K562 (cell line): ENCODE results near the gene TBL2.
"Not testable (repeated sequence)": the region's sequence is repeated elsewhere in the genome, so short reads cannot be mapped to it uniquely, and the experiment has no call there.

Experiments
- CBX8 ChIP-seq: fragments of 200-600 bp; sonication (generic); IDR thresholded peaks from 2 replicates; pipeline ENCODE4 v1.6.1; 2012; ENCODE audit warnings: borderline replicate concordance, mixed run types, low read depth, mild to moderate bottlenecking, moderate library complexity, mixed read lengths, low read length, control low read depth, inconsistent platforms; ENCODE audit not compliant: poor library complexity, severe bottlenecking; ENCODE audit errors: extremely low read depth
- ELK1 ChIP-seq: sonication (generic); formaldehyde crosslinking; IDR thresholded peaks from 2 replicates; pipeline ENCODE4 v1.8.1; 2022; ENCODE audit warnings: missing genetic modification reagents
- FOXJ3 ChIP-seq: sonication (generic); formaldehyde crosslinking; IDR thresholded peaks from 2 replicates; pipeline ENCODE4 v1.4.0; 2020; ENCODE audit warnings: mild to moderate bottlenecking, missing genetic modification reagents
- KAT7 ChIP-seq: sonication (generic); formaldehyde crosslinking; IDR thresholded peaks from 2 replicates; pipeline ENCODE4 v1.8.0; 2022; ENCODE audit warnings: missing genetic modification reagents, mild to moderate bottlenecking, borderline replicate concordance
- L3MBTL2 ChIP-seq: fragments of 450-650 bp; IDR thresholded peaks from 2 replicates; pipeline ENCODE4 v1.6.1; 2016; ENCODE audit warnings: mild to moderate bottlenecking, moderate library complexity
- MAX ChIP-seq: sonication (generic); formaldehyde crosslinking; IDR thresholded peaks from 2 replicates; pipeline ENCODE4 v1.9.0; 2022; ENCODE audit warnings: mild to moderate bottlenecking, missing genetic modification reagents
- NFATC3 ChIP-seq: fragments of 450-650 bp; IDR thresholded peaks from 2 replicates; pipeline ENCODE4 v1.6.1; 2017; ENCODE audit warnings: mild to moderate bottlenecking
- NR4A1 ChIP-seq, 2 experiments: fragments of 250-450 bp in 1 of 2; fragments of 450-650 bp in 1 of 2; sonication (Bioruptor Pico) in 1 of 2; IDR thresholded peaks; 2 replicates each; pipeline versions ENCODE4 v1.4.0 to v1.6.1; 2016 to 2020; ENCODE audit warnings: mild to moderate bottlenecking in 2 of 2, missing compliant biosample characterization in 1 of 2, missing genetic modification characterization in 1 of 2, moderate library complexity in 1 of 2
- THRB ChIP-seq: fragments of 450-650 bp; formaldehyde crosslinking; conservative IDR thresholded peaks from 2 replicates; pipeline ENCODE4 v1.4.0; 2022; ENCODE audit warnings: mild to moderate bottlenecking, missing genetic modification characterization
- ZNF232 ChIP-seq: sonication (generic); formaldehyde crosslinking; IDR thresholded peaks from 2 replicates; pipeline ENCODE4 v1.8.0; 2022; ENCODE audit warnings: mild to moderate bottlenecking, missing genetic modification reagents
- ZNF274 ChIP-seq: IDR thresholded peaks from 2 replicates; pipeline ENCODE4 v1.6.1; 2011; ENCODE audit warnings: low read depth, mild to moderate bottlenecking, low read length, moderate library complexity, borderline replicate concordance
- ZNF76 ChIP-seq: fragments of 250-450 bp; sonication (Bioruptor Pico); IDR thresholded peaks from 2 replicates; pipeline ENCODE4 v1.4.0; 2020; ENCODE audit warnings: mild to moderate bottlenecking, moderate library complexity, borderline replicate concordance

- TF ChIP-seq ZNF274; KAT7; ELK1 (CRISPR knock-in tag); NR4A1 (CRISPR knock-in tag; IDR thresholded peaks at IDR 0.05); NR4A1 (tag; IDR thresholded peaks at IDR 0.05); THRB (CRISPR knock-in tag); FOXJ3 (CRISPR knock-in tag); NFATC3; L3MBTL2; ZNF232; MAX; CBX8; ZNF76 (CRISPR knock-in tag): not testable (repeated sequence)
These were observed 11.9 kb downstream of the TBL2 start for GRCh38 chr7:73566431-73566830.
